Measurements from ENCODE around the gene KLHL29.

GRCh38 chr2:23679044-23679443 lies 294.1 kb downstream of the KLHL29 start:
- TF ChIP-seq CTCF (IDR thresholded peaks at IDR 0.05) (no peak), POLR2AphosphoS5 (IDR thresholded peaks at IDR 0.05; ENCODE audit: low read depth, low read length) (no peak), REST (IDR thresholded peaks at IDR 0.05; ENCODE audit: insufficient read depth in 1 of 2, low read depth in 2 of 2, low read length in 1 of 2) (no peak), TCF7L2 (IDR thresholded peaks at IDR 0.05; ENCODE audit: low read depth, low read length) (no peak)

All from Panc1 (cell line).